ENCODE results near the gene TMEM209. TPM values are rescaled to one million over a fixed set of nuclear protein-coding genes. Genes with fewer than 3 reads are reported as not detected.

The TMEM209 gene
- total RNA-seq, 2 experiments from 2014 or later: 18.3 to 18.8 TPM

DNA sequence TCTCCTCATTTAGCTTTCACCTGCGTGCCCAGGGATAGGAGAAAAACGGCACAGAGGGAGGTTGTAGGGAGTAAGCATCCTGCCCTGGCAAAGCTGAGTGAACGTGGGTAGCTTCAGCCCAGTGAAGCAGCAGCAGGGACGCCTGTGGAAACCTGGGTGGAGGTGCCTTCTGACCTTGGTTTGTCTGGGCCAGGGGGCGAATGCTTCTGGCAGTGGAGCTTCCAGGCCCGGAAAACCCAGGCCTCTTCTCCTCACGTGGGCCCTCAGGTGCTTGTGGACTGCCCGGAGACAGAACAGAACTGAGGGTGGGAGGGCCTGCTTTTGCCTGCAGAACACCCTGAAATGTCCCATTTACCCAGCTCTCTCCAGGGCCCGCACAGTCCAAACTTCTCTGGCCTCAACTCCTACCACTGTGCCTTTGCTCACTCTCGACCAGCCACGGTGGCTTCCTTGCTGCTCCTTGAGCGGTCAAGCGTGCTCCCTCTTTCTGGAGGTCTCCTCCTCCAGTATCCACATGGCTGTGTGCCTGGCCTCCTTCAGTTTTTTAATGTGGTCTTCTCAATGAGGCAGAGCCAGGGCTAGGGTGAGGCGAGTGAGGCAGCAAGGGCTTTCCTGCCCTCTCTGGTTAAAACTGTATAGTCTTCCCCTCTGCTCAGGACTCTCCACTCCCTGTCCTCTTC lies 62.4 kb downstream of the TMEM209 start:
- ChIA-PET CTCF (no interaction called here), POLR2A (no interaction called here)
- intact Hi-C loops (cut with DNase I, micrococcal nuclease): no loop called here
- Histone ChIP-seq H3K36me3 (ENCODE audit: insufficient read depth, low read length) (peaks cover 2% of the 10 kb centered on the region), H3K4me1 (ENCODE audit: insufficient read depth, low read length) (peaks cover 21% of the 10 kb centered on the region), H3K9me3 (ENCODE audit: control insufficient read depth in 1 of 2, insufficient read depth in 1 of 2, low read length in 2 of 2) (no peaks in the 10 kb centered on the region), H3K27me3 (ENCODE audit: control insufficient read depth in 1 of 2, insufficient read depth in 2 of 2, low read length in 2 of 2) (no peaks in the 10 kb centered on the region), H3K27ac (ENCODE audit: low read depth in 1 of 2, low read length in 2 of 2) (no peak overlapping the region), H3K4me3 (ENCODE audit: low read length) (no peak overlapping the region)
- peak overlapping the region; percentile 44 for H3K27ac Mint-ChIP-seq
- DNase-seq (no peak), ATAC-seq (ENCODE audit: poor library complexity) (no peak)
- H3K9me3 Mint-ChIP-seq: no peaks in the 10 kb centered on the region
- no peaks in the 10 kb centered on the region for H3K27me3 Mint-ChIP-seq
- TF ChIP-seq, protein P1, sequence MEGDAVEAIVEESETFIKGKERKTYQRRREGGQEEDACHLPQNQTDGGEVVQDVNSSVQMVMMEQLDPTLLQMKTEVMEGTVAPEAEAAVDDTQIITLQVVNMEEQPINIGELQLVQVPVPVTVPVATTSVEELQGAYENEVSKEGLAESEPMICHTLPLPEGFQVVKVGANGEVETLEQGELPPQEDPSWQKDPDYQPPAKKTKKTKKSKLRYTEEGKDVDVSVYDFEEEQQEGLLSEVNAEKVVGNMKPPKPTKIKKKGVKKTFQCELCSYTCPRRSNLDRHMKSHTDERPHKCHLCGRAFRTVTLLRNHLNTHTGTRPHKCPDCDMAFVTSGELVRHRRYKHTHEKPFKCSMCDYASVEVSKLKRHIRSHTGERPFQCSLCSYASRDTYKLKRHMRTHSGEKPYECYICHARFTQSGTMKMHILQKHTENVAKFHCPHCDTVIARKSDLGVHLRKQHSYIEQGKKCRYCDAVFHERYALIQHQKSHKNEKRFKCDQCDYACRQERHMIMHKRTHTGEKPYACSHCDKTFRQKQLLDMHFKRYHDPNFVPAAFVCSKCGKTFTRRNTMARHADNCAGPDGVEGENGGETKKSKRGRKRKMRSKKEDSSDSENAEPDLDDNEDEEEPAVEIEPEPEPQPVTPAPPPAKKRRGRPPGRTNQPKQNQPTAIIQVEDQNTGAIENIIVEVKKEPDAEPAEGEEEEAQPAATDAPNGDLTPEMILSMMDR (IDR thresholded peaks at IDR 0.05): no peak
- peak overlapping the region; percentile 67 for H3K4me3 Mint-ChIP-seq
- H3K36me3 Mint-ChIP-seq (ENCODE audit: low read depth): peaks cover 6% of the 10 kb centered on the region
- H3K4me1 Mint-ChIP-seq (ENCODE audit: low read depth): peaks cover 22% of the 10 kb centered on the region

DNA sequence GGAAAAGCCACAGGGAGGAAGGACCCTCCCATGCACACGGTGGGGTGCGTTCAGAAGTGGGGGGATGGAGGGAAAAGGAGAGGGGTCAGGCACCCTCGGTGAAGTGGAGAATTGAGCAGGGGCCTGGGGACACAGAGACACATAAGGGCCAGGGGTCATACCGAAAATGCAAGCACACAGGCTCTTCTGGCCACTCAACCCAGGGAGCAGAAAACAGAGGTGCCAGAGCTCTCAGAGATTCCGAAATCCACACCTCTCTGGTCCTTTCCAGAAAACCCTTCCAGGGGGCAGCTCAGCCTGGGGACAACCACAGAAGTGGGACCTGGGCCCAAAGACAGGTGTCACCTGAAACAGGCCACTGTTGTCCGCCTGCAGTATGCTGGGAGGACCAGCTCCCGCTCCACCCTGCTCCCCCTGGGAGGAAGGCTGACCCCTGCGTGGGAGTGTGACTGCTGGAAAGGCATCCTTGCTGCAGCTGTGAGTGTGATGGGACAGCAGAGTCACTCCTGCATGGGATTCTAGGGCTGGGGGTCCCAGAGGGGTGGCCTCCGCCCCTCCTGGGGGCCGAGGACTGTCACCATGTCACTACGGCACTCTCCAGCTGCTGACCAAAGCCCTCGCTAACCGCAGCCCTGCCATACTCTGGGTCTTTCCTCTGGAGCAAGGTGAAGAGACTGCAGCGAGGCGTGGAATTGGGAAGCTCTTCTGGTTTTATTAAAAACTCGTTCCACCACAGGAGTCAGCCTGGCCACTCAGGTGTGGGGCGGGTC lies 63.1 kb downstream of the TMEM209 start:
- ChIA-PET CTCF (no interaction called here), POLR2A (interaction anchor here (1.1 to 1.8 kb wide), 3 partner anchors 11 to 63 kb away, joined by 3 to 14 read pairs (median 4); partner anchors contain the start of gene TMEM209)
- H3K9me3 ChIP-seq (ENCODE audit: control insufficient read depth in 1 of 2, insufficient read depth in 1 of 2, low read length in 2 of 2): no peaks in the 10 kb centered on the region
- DNase-seq (no peak), ATAC-seq (ENCODE audit: poor library complexity) (no peak)
- H3K36me3 ChIP-seq (ENCODE audit: insufficient read depth, low read length): peaks cover 2% of the 10 kb centered on the region
- Mint-ChIP-seq H3K27ac (peak overlapping the region; percentile 72), H3K9me3 (no peaks in the 10 kb centered on the region), H3K27me3 (no peaks in the 10 kb centered on the region), H3K4me1 (ENCODE audit: low read depth) (peaks cover 22% of the 10 kb centered on the region), H3K36me3 (ENCODE audit: low read depth) (peaks cover 6% of the 10 kb centered on the region), H3K4me3 (peak overlapping the region; percentile 84)
- peaks cover 21% of the 10 kb centered on the region for H3K4me1 ChIP-seq (ENCODE audit: insufficient read depth, low read length)
- intact Hi-C loops (cut with DNase I, micrococcal nuclease): no loop called here
- H3K27me3 ChIP-seq (ENCODE audit: control insufficient read depth in 1 of 2, insufficient read depth in 2 of 2, low read length in 2 of 2): no peaks in the 10 kb centered on the region
- H3K27ac ChIP-seq (ENCODE audit: low read depth in 1 of 2, low read length in 2 of 2): peak overlapping the region; percentile 35 to 54
- TF ChIP-seq, protein P1 (IDR thresholded peaks at IDR 0.05): no peak
- peak overlapping the region; percentile 65 for H3K4me3 ChIP-seq (ENCODE audit: low read length)

DNA sequence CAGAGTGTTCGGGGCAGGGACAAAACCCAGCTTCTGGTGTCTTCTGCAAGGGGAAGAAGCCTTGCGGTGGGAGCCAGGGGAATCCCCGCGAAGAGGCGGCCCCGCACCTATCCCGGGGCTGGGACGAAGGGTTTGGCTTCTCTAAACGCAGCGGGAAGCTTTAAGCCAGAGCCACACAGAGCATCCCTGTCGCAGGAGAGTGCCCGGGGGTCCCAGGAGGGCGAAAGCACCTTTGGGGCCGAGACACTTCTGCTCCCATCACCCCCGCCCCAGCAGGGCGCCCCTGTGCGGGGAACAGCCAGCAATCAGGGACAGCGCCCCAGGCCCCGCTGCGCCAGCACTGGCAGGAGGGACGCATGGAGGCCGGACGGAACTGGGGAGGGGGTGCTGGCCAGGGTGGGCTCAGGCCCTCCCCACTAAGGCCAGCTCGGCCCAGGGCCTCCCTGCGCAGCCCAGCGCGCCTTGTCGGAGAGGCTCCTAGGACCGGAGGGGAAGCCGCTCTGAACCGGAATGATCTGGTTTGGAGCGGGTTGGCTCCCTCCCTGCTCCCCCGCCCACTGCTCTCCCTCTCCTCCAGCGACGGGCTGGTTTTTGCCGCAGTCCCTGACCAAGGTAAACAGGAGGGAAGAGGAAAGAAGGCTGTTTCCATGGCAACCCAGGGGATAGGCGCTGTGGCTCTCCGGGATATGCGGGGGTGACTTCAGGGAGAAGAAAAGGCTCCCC lies 63.9 kb downstream of the TMEM209 start:
- Histone ChIP-seq H3K9me3 (ENCODE audit: control insufficient read depth in 1 of 2, insufficient read depth in 1 of 2, low read length in 2 of 2) (no peaks in the 10 kb centered on the region), H3K4me3 (ENCODE audit: low read length) (peak overlapping the region; percentile 65), H3K27me3 (ENCODE audit: control insufficient read depth in 1 of 2, insufficient read depth in 2 of 2, low read length in 2 of 2) (no peaks in the 10 kb centered on the region), H3K27ac (ENCODE audit: low read depth in 1 of 2, low read length in 2 of 2) (peak overlapping the region; percentile 35 to 54), H3K36me3 (ENCODE audit: insufficient read depth, low read length) (peaks cover 2% of the 10 kb centered on the region), H3K4me1 (ENCODE audit: insufficient read depth, low read length) (peaks cover 21% of the 10 kb centered on the region)
- TF ChIP-seq, protein P1 (IDR thresholded peaks at IDR 0.05): no peak
- intact Hi-C loops (cut with DNase I, micrococcal nuclease): no loop called here
- CTCF ChIA-PET: interaction anchor here (0.6 kb wide), 1 partner anchor 408 kb away, joined by 3 read pairs; no protein-coding TSS in a partner anchor
- POLR2A ChIA-PET: interaction anchor here (1.1 to 1.8 kb wide), 3 partner anchors 12 to 64 kb away, joined by 3 to 14 read pairs (median 4); partner anchors contain the start of gene TMEM209
- ATAC-seq (ENCODE audit: poor library complexity): peak; percentile 79
- H3K4me1 Mint-ChIP-seq (ENCODE audit: low read depth): peaks cover 26% of the 10 kb centered on the region
- H3K27ac Mint-ChIP-seq: peak overlapping the region; percentile 72
- DNase-seq: peak in 13 of 14 experiments; percentile 14 to 67 (median 47)
- no peaks in the 10 kb centered on the region for H3K27me3 Mint-ChIP-seq
- H3K4me3 Mint-ChIP-seq: peak overlapping the region; percentile 84
- H3K36me3 Mint-ChIP-seq (ENCODE audit: low read depth): peaks cover 6% of the 10 kb centered on the region
- no peaks in the 10 kb centered on the region for H3K9me3 Mint-ChIP-seq
